HTERT RPE-1 (cell line): ENCODE measurements around the gene PITHD1.
"Not testable (repeated sequence)": the region's sequence is repeated elsewhere in the genome, so short reads cannot be mapped to it uniquely, and the experiment has no call there.

Experiments used
- in situ Hi-C: fragments of 300-500 bp; cut with MboI; formaldehyde crosslinking; loops from 4 replicates; pipeline ENCODE4 v1.14.3; 2020; ENCODE audit warnings: low sequenced_read_pairs

Gene PITHD1

GRCh38 chr1:23772854-23773242 lies 5.4 kb upstream of the PITHD1 start:
- in situ Hi-C loops: no loop called here

- in situ Hi-C loops: no loop called here
These were observed 3.9 kb upstream of the PITHD1 start for GRCh38 chr1:23774174-23774880.

- in situ Hi-C loops: no loop called here
These were observed 2.0 kb upstream of the PITHD1 start for GRCh38 chr1:23776217-23776616.

GRCh38 chr1:23779826-23780371 lies 1.7 kb downstream of the PITHD1 start:
- in situ Hi-C loops: no loop called here

- in situ Hi-C loops: not testable (repeated sequence)
These were observed 4.9 kb downstream of the PITHD1 start for GRCh38 chr1:23783141-23783540.

- in situ Hi-C loops: no loop called here
These were observed 6.6 kb downstream of the PITHD1 start for GRCh38 chr1:23784846-23785245.

- in situ Hi-C loops: no loop called here
These were observed 9.5 kb downstream of the PITHD1 start for GRCh38 chr1:23787701-23788100.

- in situ Hi-C loops: no loop called here
These were observed 10.5 kb downstream of the PITHD1 start for GRCh38 chr1:23788695-23789094.

GRCh38 chr1:23790696-23791515 lies 12.7 kb downstream of the PITHD1 start, which contains the start of gene LYPLA2:
Gene LYPLA2 (plus strand): TSS chr1:23791145. CDS start chr1:23792683, 1,538 bp downstream.
- in situ Hi-C loops: no loop called here

GRCh38 chr1:23791516-23792047 lies 13.4 kb downstream of the PITHD1 start:
- in situ Hi-C loops: no loop called here

GRCh38 chr1:23792151-23792945 lies 14.1 kb downstream of the PITHD1 start:
- in situ Hi-C loops: no loop called here

GRCh38 chr1:23793018-23793781 lies 15.0 kb downstream of the PITHD1 start:
- in situ Hi-C loops: no loop called here

- in situ Hi-C loops: no loop called here
These were observed 15.9 kb downstream of the PITHD1 start for GRCh38 chr1:23793861-23794731.

- in situ Hi-C loops: not testable (repeated sequence)
These were observed 16.5 kb downstream of the PITHD1 start for GRCh38 chr1:23794732-23795182.

- in situ Hi-C loops: no loop called here
These were observed 17.7 kb downstream of the PITHD1 start for GRCh38 chr1:23795676-23796465.

- in situ Hi-C loops: no loop called here
These were observed 18.5 kb downstream of the PITHD1 start for GRCh38 chr1:23796466-23797271.
